GM23338 (cell line): ENCODE measurements around the gene ATXN1L.

Experiments used
- CREB1 ChIP-seq: fragments of 250-450 bp; sonication (Bioruptor Pico); IDR thresholded peaks from 2 replicates; pipeline ENCODE4 v1.5.0; 2020; ENCODE audit warnings: low read depth, mild to moderate bottlenecking, moderate library complexity
- CTCF ChIP-seq, 2 experiments: fragments of 200-600 bp in 1 of 2; sonication (generic) in 1 of 2; conservative IDR thresholded peaks; 2 replicates each; pipeline versions ENCODE4 v1.5.1 to v1.6.1; 2016 to 2017; ENCODE audit warnings: antibody characterized with exemption in 2 of 2, low read depth in 2 of 2, mild to moderate bottlenecking in 2 of 2, moderate library complexity in 1 of 2
- ETS1 ChIP-seq: IDR thresholded peaks from 2 replicates; pipeline ENCODE4 v1.6.1; 2016; ENCODE audit warnings: antibody characterized with exemption
- EZH2 ChIP-seq: fragments of 200-600 bp; sonication (generic); IDR thresholded peaks from one replicate; pipeline ENCODE4 v1.8.0; 2017; ENCODE audit warnings: antibody characterized with exemption, mild to moderate bottlenecking, low read depth; ENCODE audit not compliant: unreplicated experiment
- EZH2phosphoT487 ChIP-seq: fragments of 200-600 bp; sonication (generic); IDR thresholded peaks from one replicate; pipeline ENCODE4 v1.8.1; 2018; ENCODE audit warnings: antibody characterized with exemption; ENCODE audit not compliant: unreplicated experiment
- JUNB ChIP-seq: IDR thresholded peaks from one replicate; pipeline ENCODE4 v1.6.1; 2016; ENCODE audit warnings: antibody characterized with exemption; ENCODE audit not compliant: unreplicated experiment
- POLR2AphosphoS5 ChIP-seq: IDR thresholded peaks from 2 replicates; pipeline ENCODE4 v1.6.1; 2016; ENCODE audit warnings: antibody characterized with exemption, low read depth
- REST ChIP-seq: IDR thresholded peaks from one replicate; pipeline ENCODE4 v1.6.1; 2018; ENCODE audit warnings: antibody characterized with exemption; ENCODE audit not compliant: unreplicated experiment
- ZNF114 ChIP-seq: fragments of 250-450 bp; sonication (Bioruptor Pico); IDR thresholded peaks from 2 replicates; pipeline ENCODE4 v1.5.0; 2020; ENCODE audit warnings: mild to moderate bottlenecking, moderate library complexity

- TF ChIP-seq EZH2phosphoT487 (no peak), CTCF (conservative IDR thresholded peaks at IDR 0.05; ENCODE audit: low read depth in 2 of 2) (no peak), ETS1 (no peak), POLR2AphosphoS5 (no peak), EZH2 (no peak), JUNB (no peak), REST (no peak), CREB1 (CRISPR knock-in tag) (no peak), ZNF114 (CRISPR knock-in tag) (no peak)
Observed at GRCh38 chr16:71895679-71896365, 50.0 kb downstream of the ATXN1L start.
